CD14-positive monocyte (primary cell): ENCODE data around the gene PLCH1. TPM values are rescaled to one million over a fixed set of nuclear protein-coding genes. Genes with fewer than 3 reads are reported as not detected.

Source experiments
- DNase-seq, 3 donors: peaks; one replicate each; pipeline ENCODE4 v3.0.0-alpha.2; 2011 to 2022
- H2AFZ ChIP-seq: 2 replicates; pipeline ENCODE4 v1.6.0; 2012; ENCODE audit warnings: mild to moderate bottlenecking, low read depth, low read length, inconsistent platforms; ENCODE audit not compliant: insufficient read depth, poor library complexity, severe bottlenecking
- H3K27ac ChIP-seq, 2 donors: 1 replicate in 1 of 2; 2 replicates in 1 of 2; pipeline ENCODE4 v1.5.1; 2012 to 2013; ENCODE audit warnings: low read length in 2 of 2, control low read depth in 1 of 2, inconsistent platforms in 1 of 2, low read depth in 1 of 2, mild to moderate bottlenecking in 1 of 2
- H3K27me3 ChIP-seq, 2 donors: one replicate each; pipeline versions ENCODE4 v1.6.0 to v1.6.1; 2011 to 2013; ENCODE audit warnings: low read length in 2 of 2; ENCODE audit not compliant: control insufficient read depth in 2 of 2, insufficient read depth in 2 of 2
- H3K36me3 ChIP-seq, 2 donors: replicated peaks in 1 of 2; 1 replicate in 1 of 2; 2 replicates in 1 of 2; pipeline versions ENCODE4 v1.5.1 to v1.6.1; 2012 to 2013; ENCODE audit warnings: low read length in 2 of 2, control low read depth in 1 of 2, inconsistent platforms in 1 of 2, mild to moderate bottlenecking in 1 of 2; ENCODE audit not compliant: insufficient read depth in 2 of 2, control insufficient read depth in 1 of 2
- H3K4me1 ChIP-seq, 2 donors: 1 replicate in 1 of 2; 2 replicates in 1 of 2; pipeline versions ENCODE4 v1.5.1 to v1.6.1; 2012 to 2013; ENCODE audit warnings: low read length in 2 of 2, control low read depth in 1 of 2, inconsistent platforms in 1 of 2, mild to moderate bottlenecking in 1 of 2, moderate library complexity in 1 of 2; ENCODE audit not compliant: insufficient read depth in 2 of 2, control insufficient read depth in 1 of 2
- H3K4me2 ChIP-seq: replicated peaks from 2 replicates; pipeline ENCODE3; 2012; ENCODE audit warnings: low read length, moderate library complexity, mild to moderate bottlenecking; ENCODE audit not compliant: poor library complexity, severe bottlenecking; ENCODE audit errors: extremely low read depth
- H3K4me3 ChIP-seq, 3 experiments: fragments of 200-600 bp in 1 of 3; sonication (generic) in 1 of 3; replicated peaks in 1 of 3; 1 replicate in 2 of 3; 2 replicates in 1 of 3; pipeline ENCODE4 v1.5.1; 2011 to 2013; ENCODE audit warnings: low read length in 3 of 3, mild to moderate bottlenecking in 3 of 3, control low read depth in 2 of 3, low read depth in 2 of 3, inconsistent platforms in 1 of 3, moderate library complexity in 1 of 3
- H3K79me2 ChIP-seq: 2 replicates; pipeline ENCODE4 v1.6.0; 2012; ENCODE audit warnings: mild to moderate bottlenecking, control low read depth, inconsistent platforms, low read length, moderate library complexity; ENCODE audit not compliant: insufficient read depth
- H3K9ac ChIP-seq: 2 replicates; pipeline ENCODE4 v1.6.0; 2017; ENCODE audit warnings: low read length, mild to moderate bottlenecking; ENCODE audit not compliant: insufficient read depth, poor library complexity, severe bottlenecking
- H3K9me3 ChIP-seq, 2 donors: replicated peaks in 1 of 2; 1 replicate in 1 of 2; 2 replicates in 1 of 2; pipeline versions ENCODE4 v1.5.1 to v1.6.1; 2012 to 2013; ENCODE audit warnings: low read length in 2 of 2, control low read depth in 1 of 2; ENCODE audit not compliant: control insufficient read depth in 1 of 2, insufficient read depth in 1 of 2
- H4K20me1 ChIP-seq: 2 replicates; pipeline ENCODE4 v1.6.0; 2012; ENCODE audit warnings: mild to moderate bottlenecking, low read length, control low read depth, moderate library complexity; ENCODE audit not compliant: insufficient read depth
- H3K27ac Mint-ChIP-seq, 7 donors: one replicate each; pipeline ENCODE4 v1.8.0; 2020; ENCODE audit warnings: mild to moderate bottlenecking in 7 of 7, mixed read lengths in 7 of 7, moderate library complexity in 6 of 7, inconsistent platforms in 2 of 7
- H3K27me3 Mint-ChIP-seq, 3 donors: one replicate each; pipeline ENCODE4 v1.8.0; 2021 to 2022; ENCODE audit warnings: low read depth in 3 of 3, mild to moderate bottlenecking in 3 of 3, mixed read lengths in 3 of 3, moderate library complexity in 3 of 3, inconsistent platforms in 1 of 3
- H3K36me3 Mint-ChIP-seq, 2 donors: one replicate each; pipeline ENCODE4 v1.8.0; 2020; ENCODE audit warnings: mixed read lengths in 2 of 2, inconsistent platforms in 1 of 2, mild to moderate bottlenecking in 1 of 2
- H3K4me1 Mint-ChIP-seq: one replicate; pipeline ENCODE4 v1.8.0; 2020; ENCODE audit warnings: mild to moderate bottlenecking, mixed read lengths
- H3K4me3 Mint-ChIP-seq, 2 donors: one replicate each; pipeline ENCODE4 v1.8.0; 2020; ENCODE audit warnings: mild to moderate bottlenecking in 2 of 2, mixed read lengths in 2 of 2, moderate library complexity in 1 of 2
- H3K9me3 Mint-ChIP-seq, 7 donors: one replicate each; pipeline ENCODE4 v1.8.0; 2020 to 2022; ENCODE audit warnings: mixed read lengths in 7 of 7, mild to moderate bottlenecking in 6 of 7, moderate library complexity in 6 of 7, inconsistent platforms in 2 of 7
- WGBS: methylation state at CpG from one replicate; pipeline ENCODE4 v1.1.5; 2013; ENCODE audit warnings: missing lambda C conversion rate; ENCODE audit not compliant: insufficient coverage; 5-methylcytosine and 5-hydroxymethylcytosine counted together
- intact Hi-C, 2 donors: fragments of 100-400 bp; cut with micrococcal nuclease; formaldehyde crosslinking; loops; one replicate each; pipeline versions ENCODE4 v1.15.0 to v1.15.1; 2023
- polyA plus RNA-seq, 3 donors: library from polyadenylated mRNA; depleted of rRNA in 1 of 3; unstranded in 2 of 3; stranded (reverse) in 1 of 3; fragments of 300-500 nt in 2 of 3; fragments of >200 nt in 1 of 3; fragmentation: Illumina TruSeq in 2 of 3; gene quantifications; 1 replicate in 2 of 3; 2 replicates in 1 of 3; pipeline ENCODE4 v1.2.3, GENCODE V29; 2012 to 2021
- TF ChIP-seq, protein P1 (sequence below): fragments of 200-600 bp; IDR thresholded peaks from one replicate; pipeline ENCODE4 v1.8.0; 2022; ENCODE audit warnings: antibody characterized with exemption, mild to moderate bottlenecking

Gene PLCH1
- polyA plus RNA-seq, 3 donors: not detected

DNA sequence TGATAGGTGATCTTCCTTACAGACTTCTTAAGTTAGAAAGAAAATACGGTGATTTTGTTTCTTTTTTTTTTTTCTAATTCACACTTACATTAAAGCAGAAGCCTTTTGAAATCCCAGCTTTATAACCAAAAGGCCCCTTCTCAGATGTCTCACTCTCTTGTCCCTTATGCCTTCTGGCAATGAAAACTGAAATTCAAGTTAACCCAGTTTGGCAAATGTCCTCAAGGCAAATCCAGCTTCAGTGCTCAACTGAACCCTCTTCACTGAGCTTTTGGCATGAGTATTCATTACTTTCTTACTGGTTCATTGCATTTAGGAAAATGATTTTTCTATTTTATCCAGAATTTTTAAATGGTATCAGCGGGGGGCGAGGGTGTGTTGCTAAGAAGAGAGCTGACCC is 17.0 kb downstream of the PLCH1 start:
- no peaks in the 10 kb centered on the region for H4K20me1 ChIP-seq
- no peaks in the 10 kb centered on the region for H3K79me2 ChIP-seq
- intact Hi-C loops: no loop called here
- Mint-ChIP-seq H3K27ac (peak overlapping the region in 1 of 7 donors; percentile 4), H3K9me3 (peaks cover 0 to 3% (median 0%) of the 10 kb centered on the region in 7 donors), H3K36me3 (no peaks in the 10 kb centered on the region), H3K4me1 (no peaks in the 10 kb centered on the region), H3K4me3 (no peak overlapping the region), H3K27me3 (peaks cover 0 to 2% (median 1%) of the 10 kb centered on the region in 3 donors)
- TF ChIP-seq, protein P1, sequence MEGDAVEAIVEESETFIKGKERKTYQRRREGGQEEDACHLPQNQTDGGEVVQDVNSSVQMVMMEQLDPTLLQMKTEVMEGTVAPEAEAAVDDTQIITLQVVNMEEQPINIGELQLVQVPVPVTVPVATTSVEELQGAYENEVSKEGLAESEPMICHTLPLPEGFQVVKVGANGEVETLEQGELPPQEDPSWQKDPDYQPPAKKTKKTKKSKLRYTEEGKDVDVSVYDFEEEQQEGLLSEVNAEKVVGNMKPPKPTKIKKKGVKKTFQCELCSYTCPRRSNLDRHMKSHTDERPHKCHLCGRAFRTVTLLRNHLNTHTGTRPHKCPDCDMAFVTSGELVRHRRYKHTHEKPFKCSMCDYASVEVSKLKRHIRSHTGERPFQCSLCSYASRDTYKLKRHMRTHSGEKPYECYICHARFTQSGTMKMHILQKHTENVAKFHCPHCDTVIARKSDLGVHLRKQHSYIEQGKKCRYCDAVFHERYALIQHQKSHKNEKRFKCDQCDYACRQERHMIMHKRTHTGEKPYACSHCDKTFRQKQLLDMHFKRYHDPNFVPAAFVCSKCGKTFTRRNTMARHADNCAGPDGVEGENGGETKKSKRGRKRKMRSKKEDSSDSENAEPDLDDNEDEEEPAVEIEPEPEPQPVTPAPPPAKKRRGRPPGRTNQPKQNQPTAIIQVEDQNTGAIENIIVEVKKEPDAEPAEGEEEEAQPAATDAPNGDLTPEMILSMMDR: no peak
- no peaks in the 10 kb centered on the region for H3K27me3 ChIP-seq
- H3K4me2 ChIP-seq: no peak overlapping the region
- H2AFZ ChIP-seq: no peak overlapping the region
- no CpG with 5 or more reads among the region's 3 CpGs for WGBS
- no peak overlapping the region for H3K27ac ChIP-seq
- no peak overlapping the region for H3K9ac ChIP-seq
- no peak for DNase-seq
- no peaks in the 10 kb centered on the region for H3K4me1 ChIP-seq
- H3K4me3 ChIP-seq: no peak overlapping the region
- no peaks in the 10 kb centered on the region for H3K36me3 ChIP-seq
- H3K9me3 ChIP-seq: no peaks in the 10 kb centered on the region

DNA sequence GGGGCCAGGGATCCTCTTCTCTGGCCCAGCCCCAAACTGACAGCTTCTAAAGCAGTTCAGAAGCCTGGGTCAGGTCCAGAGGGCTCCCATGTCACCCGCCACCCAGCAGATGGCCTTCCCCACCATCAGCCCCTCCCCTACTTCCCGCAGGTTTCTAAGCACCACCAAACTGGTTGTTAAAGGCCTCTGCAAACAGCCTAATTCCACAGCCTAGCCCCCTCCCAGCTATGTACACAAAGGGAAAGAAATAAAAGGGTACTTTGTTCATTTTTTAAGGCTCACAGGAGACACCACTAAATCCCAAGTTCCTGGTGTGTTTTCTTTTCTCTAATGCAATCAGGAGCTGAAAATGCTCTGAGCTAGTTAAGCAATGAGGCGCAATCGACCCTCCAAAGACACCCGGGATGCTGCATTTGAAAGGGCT is 30.6 kb downstream of the PLCH1 start:
- no peaks in the 10 kb centered on the region for H3K27me3 Mint-ChIP-seq
- H3K9me3 Mint-ChIP-seq: peaks cover 3 to 10% (median 7%) of the 10 kb centered on the region in 7 donors
- intact Hi-C loops: no loop called here
- Histone ChIP-seq H3K4me3 (no peak overlapping the region), H3K9me3 (peaks cover 5 to 12% of the 10 kb centered on the region in 2 donors), H4K20me1 (no peaks in the 10 kb centered on the region), H3K27ac (no peak overlapping the region), H3K4me2 (no peak overlapping the region), H3K4me1 (no peaks in the 10 kb centered on the region), H3K9ac (no peak overlapping the region), H3K27me3 (no peaks in the 10 kb centered on the region), H2AFZ (no peak overlapping the region), H3K36me3 (no peaks in the 10 kb centered on the region), H3K79me2 (no peaks in the 10 kb centered on the region)
- no peaks in the 10 kb centered on the region for H3K36me3 Mint-ChIP-seq
- no peak for DNase-seq
- no peak overlapping the region for H3K27ac Mint-ChIP-seq
- H3K4me3 Mint-ChIP-seq: no peak overlapping the region
- H3K4me1 Mint-ChIP-seq: no peaks in the 10 kb centered on the region
- TF ChIP-seq, protein P1: no peak
- 83% methylated on average over 1 of the region's 5 CpGs for WGBS
